Measurements from ENCODE around the gene TUBB4B.

- TF ChIP-seq CTCF (IDR thresholded peaks at IDR 0.05) (no peak), POLR2A (IDR thresholded peaks at IDR 0.05) (no peak)
These were observed 39.6 kb downstream of the TUBB4B start for GRCh38 chr9:137280474-137281344.
